Tibial nerve (tissue), 4 donors: ENCODE data around the gene HAND2. TPM values are rescaled to one million over a fixed set of nuclear protein-coding genes. Genes with fewer than 3 reads are reported as not detected.

Experiments
- DNase-seq, 2 donors: peaks; one replicate each; pipeline ENCODE4 v3.0.0-alpha.2; 2019; ENCODE audit warnings: low spot score in 2 of 2
- H3K27ac ChIP-seq, 4 donors: fragments of 200-600 bp; sonication (generic) in 3 of 4; one replicate each; pipeline ENCODE4 v1.5.1; 2017 to 2019; ENCODE audit warnings: mild to moderate bottlenecking in 1 of 4
- H3K27me3 ChIP-seq, 2 donors: fragments of 200-600 bp; sonication (generic) in 1 of 2; one replicate each; pipeline versions ENCODE4 v1.5.1 to v1.6.0; 2017 to 2019
- H3K36me3 ChIP-seq, 3 donors: fragments of 200-600 bp; sonication (generic); one replicate each; pipeline ENCODE4 v1.5.1; 2018 to 2019
- H3K4me1 ChIP-seq, 4 donors: fragments of 200-600 bp; sonication (generic) in 3 of 4; one replicate each; pipeline ENCODE4 v1.5.1; 2017 to 2019
- H3K4me3 ChIP-seq, 4 donors: fragments of 200-600 bp; sonication (generic) in 3 of 4; one replicate each; pipeline ENCODE4 v1.5.1; 2017 to 2019; ENCODE audit warnings: mild to moderate bottlenecking in 1 of 4, moderate library complexity in 1 of 4
- H3K9me3 ChIP-seq, 4 donors: fragments of 200-600 bp; sonication (generic) in 3 of 4; one replicate each; pipeline ENCODE4 v1.5.1; 2017 to 2019
- CTCF ChIP-seq, 5 experiments: fragments of 200-600 bp in 3 of 5; fragments of 450-650 bp in 2 of 5; sonication (generic) in 3 of 5; IDR thresholded peaks; one replicate each; pipeline ENCODE4 v1.5.1; 2016 to 2019; ENCODE audit warnings: antibody characterized with exemption in 5 of 5, mild to moderate bottlenecking in 3 of 5, moderate library complexity in 2 of 5
- EP300 ChIP-seq, 2 donors: sonication (generic); formaldehyde crosslinking; IDR thresholded peaks; one replicate each; pipeline ENCODE4 v1.6.1; 2017; ENCODE audit warnings: antibody characterized with exemption in 2 of 2, mild to moderate bottlenecking in 1 of 2
- POLR2A ChIP-seq, 2 donors: fragments of 450-650 bp; IDR thresholded peaks; one replicate each; pipeline ENCODE4 v1.6.1; 2017; ENCODE audit warnings: antibody characterized with exemption in 2 of 2, mild to moderate bottlenecking in 2 of 2, moderate library complexity in 2 of 2
- WGBS, 2 donors: methylation state at CpG; one replicate each; pipeline ENCODE4 v1.1.5; 2018; 5-methylcytosine and 5-hydroxymethylcytosine counted together
- total RNA-seq, 4 donors: library from RNA; depleted of rRNA; stranded (reverse); fragments of >200 nt; gene quantifications; one replicate each; pipeline ENCODE4 v1.1.0, GENCODE V29; 2016

The HAND2 gene
- total RNA-seq, 4 donors from 2014 or later, result 1.9 to 5.1 (median 3.6) TPM

GRCh38 chr4:173543266-173543665 is 13.2 kb upstream of the HAND2 start:
- peaks cover 3 to 64% of the 10 kb centered on the region in 2 donors for H3K27me3 ChIP-seq
- H3K9me3 ChIP-seq, result no peaks in the 10 kb centered on the region
- no peak overlapping the region for H3K4me3 ChIP-seq
- peaks cover 0 to 11% (median 8%) of the 10 kb centered on the region in 4 donors for H3K4me1 ChIP-seq
- no peaks in the 10 kb centered on the region for H3K36me3 ChIP-seq
- TF ChIP-seq EP300 (IDR thresholded peaks at IDR 0.05) (no peak), POLR2A (IDR thresholded peaks at IDR 0.05) (no peak), CTCF (IDR thresholded peaks at IDR 0.05) (no peak)
- DNase-seq, result no peak
- H3K27ac ChIP-seq, result no peak overlapping the region
- 87 to 92% methylated on average over 3 of the region's 3 CpGs for WGBS, 2 donors

DNA sequence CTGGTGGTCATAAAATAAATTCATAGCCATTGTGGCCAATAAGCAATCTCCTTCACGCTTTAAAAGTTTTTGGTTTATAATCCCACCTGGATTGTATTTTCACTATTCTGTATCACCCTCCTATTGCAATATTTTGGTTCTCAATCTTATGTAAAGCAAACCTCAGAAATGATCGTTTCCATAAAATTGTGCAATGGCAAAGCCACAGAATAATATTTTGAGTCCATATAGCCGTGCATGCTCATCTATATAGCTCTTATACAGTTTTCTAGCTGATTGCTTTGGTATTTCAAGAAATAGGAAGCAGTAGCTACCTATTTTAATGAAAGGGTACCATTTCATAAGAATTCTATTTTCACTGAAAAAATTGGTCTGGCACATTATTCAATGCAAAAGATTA is 10.0 kb upstream of the HAND2 start:
- TF ChIP-seq EP300 (IDR thresholded peaks at IDR 0.05) (no peak), CTCF (IDR thresholded peaks at IDR 0.05) (no peak), POLR2A (IDR thresholded peaks at IDR 0.05) (no peak)
- Histone ChIP-seq H3K4me1 (peaks cover 0 to 27% (median 13%) of the 10 kb centered on the region in 4 donors), H3K27me3 (peaks cover 3 to 85% of the 10 kb centered on the region in 2 donors), H3K27ac (no peak overlapping the region), H3K9me3 (no peaks in the 10 kb centered on the region), H3K36me3 (no peaks in the 10 kb centered on the region), H3K4me3 (no peak overlapping the region)
- no peak for DNase-seq
- 59 to 72% methylated on average over 3 of the region's 3 CpGs for WGBS, 2 donors

- H3K4me1 ChIP-seq, result peaks cover 0 to 27% (median 13%) of the 10 kb centered on the region in 4 donors
- H3K4me3 ChIP-seq, result peak overlapping the region; percentile 24 to 39 (median 32)
- H3K27ac ChIP-seq, result peak overlapping the region in 1 of 4 donors; percentile 9
- no peaks in the 10 kb centered on the region for H3K36me3 ChIP-seq
- TF ChIP-seq POLR2A (IDR thresholded peaks at IDR 0.05) (no peak), EP300 (IDR thresholded peaks at IDR 0.05) (peak in 1 of 2 donors; percentile 68)
- 15 to 23% methylated on average over 15 of the region's 15 CpGs for WGBS, 2 donors
- no peak for DNase-seq
- H3K27me3 ChIP-seq, result peaks cover 3 to 95% of the 10 kb centered on the region in 2 donors
- no peaks in the 10 kb centered on the region for H3K9me3 ChIP-seq
These were observed 8.9 kb upstream of the HAND2 start for GRCh38 chr4:173538909-173539445.

GRCh38 chr4:173538148-173538908 is 8.3 kb upstream of the HAND2 start:
- no peak for DNase-seq
- H3K4me1 ChIP-seq, result peaks cover 0 to 27% (median 13%) of the 10 kb centered on the region in 4 donors
- no peak for TF ChIP-seq CTCF (IDR thresholded peaks at IDR 0.05)
- no peak for TF ChIP-seq EP300 (IDR thresholded peaks at IDR 0.05)
- TF ChIP-seq POLR2A (IDR thresholded peaks at IDR 0.05), result no peak
- no peaks in the 10 kb centered on the region for H3K36me3 ChIP-seq
- peak overlapping the region in 2 of 4 donors; percentile 9 to 16 for H3K27ac ChIP-seq
- peak overlapping the region; percentile 24 to 39 (median 32) for H3K4me3 ChIP-seq
- peaks cover 3 to 100% of the 10 kb centered on the region in 2 donors for H3K27me3 ChIP-seq
- H3K9me3 ChIP-seq, result no peaks in the 10 kb centered on the region
- WGBS, 2 donors, result 2 to 3% methylated on average over 42 to 59 of the region's 60 CpGs

DNA sequence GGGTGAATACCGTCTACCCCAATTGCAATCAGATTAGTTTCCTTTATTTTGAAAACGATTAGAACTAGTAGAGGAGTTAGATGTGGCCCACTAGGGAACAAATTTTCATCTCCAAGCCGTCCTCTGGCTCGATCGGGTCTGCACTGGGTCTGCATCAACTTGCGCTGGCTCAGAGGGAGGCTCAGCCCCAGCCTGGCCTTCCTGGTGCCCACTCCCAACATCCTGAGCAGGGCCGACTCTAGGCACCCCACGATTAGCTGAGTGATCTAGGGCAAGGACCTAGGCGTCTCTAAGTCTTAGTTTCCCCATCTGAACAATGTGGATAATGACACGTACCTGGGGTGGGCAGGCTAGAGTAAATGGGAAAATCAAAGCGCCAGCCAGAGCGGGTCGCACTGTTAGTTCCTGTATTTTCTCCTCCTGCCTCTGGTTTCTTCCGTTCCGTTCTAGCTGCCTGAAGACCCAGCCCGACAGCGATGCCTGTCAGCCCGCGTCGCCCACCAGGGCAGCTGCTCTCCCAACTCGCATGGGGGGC is 7.7 kb upstream of the HAND2 start:
- TF ChIP-seq CTCF (IDR thresholded peaks at IDR 0.05), result no peak
- no peak for TF ChIP-seq EP300 (IDR thresholded peaks at IDR 0.05)
- TF ChIP-seq POLR2A (IDR thresholded peaks at IDR 0.05), result no peak
- no peaks in the 10 kb centered on the region for H3K36me3 ChIP-seq
- peak overlapping the region in 1 of 4 donors; percentile 16 for H3K27ac ChIP-seq
- WGBS, 2 donors, result 31 to 32% methylated on average over 16 to 21 of the region's 21 CpGs
- DNase-seq, result no peak
- H3K4me3 ChIP-seq, result peak overlapping the region; percentile 24 to 39 (median 32)
- H3K4me1 ChIP-seq, result peaks cover 0 to 27% (median 13%) of the 10 kb centered on the region in 4 donors
- H3K27me3 ChIP-seq, result peaks cover 3 to 100% of the 10 kb centered on the region in 2 donors
- no peaks in the 10 kb centered on the region for H3K9me3 ChIP-seq
